MCF 10A (cell line): ENCODE measurements around the gene MSI2. TPM values are rescaled to one million over a fixed set of nuclear protein-coding genes. Genes with fewer than 3 reads are reported as not detected.

ENCODE experiments used
- BruUV-seq: library from RNA; stranded (reverse); fragments of 400-500 nt; replicated peaks from 2 replicates; lab custom pipeline; 2021; lab: Mats Ljungman, UMichigan
- CTCF ChIA-PET: fragments of 300-600 bp; sonication (Branson Sonifier 250); formaldehyde crosslinking; extraction: SDS; loops from one replicate; lab custom pipeline; 2021; ENCODE audit warnings: antibody characterized with exemption, inconsistent platforms; lab: Yijun Ruan, JAX
- POLR2A ChIA-PET: fragments of 300-600, 350-650 bp; sonication (Branson Sonifier 250); formaldehyde crosslinking; extraction: SDS; loops from one replicate; lab custom pipeline; 2020; ENCODE audit warnings: antibody characterized with exemption, inconsistent platforms; lab: Yijun Ruan, JAX
- DNase-seq: peaks from one replicate; pipeline ENCODE4 v3.0.0-alpha.2; 2018; ENCODE audit not compliant: unreplicated experiment
- H3K27ac Mint-ChIP-seq: one replicate; pipeline ENCODE4 v1.8.0; 2022; ENCODE audit warnings: mild to moderate bottlenecking, low read depth, mixed read lengths; ENCODE audit not compliant: unreplicated experiment
- H3K27me3 Mint-ChIP-seq: one replicate; pipeline ENCODE4 v1.8.0; 2022; ENCODE audit warnings: mixed read lengths; ENCODE audit not compliant: insufficient read depth, unreplicated experiment
- H3K36me3 Mint-ChIP-seq: one replicate; pipeline ENCODE4 v1.8.0; 2022; ENCODE audit warnings: mild to moderate bottlenecking, moderate library complexity, mixed read lengths; ENCODE audit not compliant: insufficient read depth, unreplicated experiment
- H3K4me1 Mint-ChIP-seq: one replicate; pipeline ENCODE4 v1.8.0; 2022; ENCODE audit warnings: mixed read lengths; ENCODE audit not compliant: insufficient read depth, unreplicated experiment
- H3K4me3 Mint-ChIP-seq: one replicate; pipeline ENCODE4 v1.8.0; 2022; ENCODE audit warnings: mild to moderate bottlenecking, moderate library complexity, mixed read lengths; ENCODE audit not compliant: unreplicated experiment
- H3K9me3 Mint-ChIP-seq: one replicate; pipeline ENCODE4 v1.8.0; 2022; ENCODE audit warnings: mixed read lengths; ENCODE audit not compliant: unreplicated experiment
- intact Hi-C: fragments of 100-400 bp; cut with micrococcal nuclease; formaldehyde crosslinking; loops from 2 replicates; pipeline ENCODE4 v1.14.1; 2022
- total RNA-seq: library from RNA; stranded (reverse); gene quantifications from 2 replicates; pipeline ENCODE4 v1.2.3, GENCODE V29; 2022
- TF ChIP-seq, protein P1 (sequence below): fragments of 200-600 bp; IDR thresholded peaks from one replicate; pipeline ENCODE4 v1.8.0; 2022; ENCODE audit warnings: antibody characterized with exemption, mild to moderate bottlenecking; ENCODE audit not compliant: unreplicated experiment

The MSI2 gene
- total RNA-seq, 1 experiment from 2014 or later = 60.6 TPM

DNA sequence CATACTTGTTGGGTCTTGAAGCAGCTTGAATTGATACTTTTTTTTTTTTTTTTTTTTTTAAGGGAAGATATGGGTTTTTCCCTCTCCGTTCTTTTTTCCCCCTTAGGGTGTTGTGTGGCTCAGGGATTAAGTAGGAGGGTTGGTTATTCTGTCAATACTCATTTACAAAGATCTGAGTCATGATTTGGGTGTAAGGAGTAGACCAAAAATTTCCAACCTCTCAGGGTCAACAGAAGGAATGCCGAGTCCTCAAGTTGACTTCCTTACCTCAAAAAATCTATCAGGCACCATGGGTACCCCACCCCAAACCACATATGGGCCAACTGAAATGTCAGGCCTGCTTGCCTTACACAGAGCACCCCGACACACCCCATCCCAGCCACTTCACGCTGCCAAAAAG, 258.3 kb downstream of the MSI2 start:
- ChIA-PET POLR2A (no interaction called here), CTCF (interaction anchor here (1.0 kb wide), 1 partner anchor 158 kb away, joined by 3 read pairs; no protein-coding TSS in a partner anchor)
- Mint-ChIP-seq H3K27me3 (no peaks in the 10 kb centered on the region), H3K4me1 (peaks cover 23% of the 10 kb centered on the region), H3K36me3 (peaks cover 15% of the 10 kb centered on the region), H3K9me3 (no peaks in the 10 kb centered on the region), H3K27ac (no peak overlapping the region), H3K4me3 (no peak overlapping the region)
- BruUV-seq = no TSS peak
- no peak for DNase-seq
- TF ChIP-seq, protein P1, sequence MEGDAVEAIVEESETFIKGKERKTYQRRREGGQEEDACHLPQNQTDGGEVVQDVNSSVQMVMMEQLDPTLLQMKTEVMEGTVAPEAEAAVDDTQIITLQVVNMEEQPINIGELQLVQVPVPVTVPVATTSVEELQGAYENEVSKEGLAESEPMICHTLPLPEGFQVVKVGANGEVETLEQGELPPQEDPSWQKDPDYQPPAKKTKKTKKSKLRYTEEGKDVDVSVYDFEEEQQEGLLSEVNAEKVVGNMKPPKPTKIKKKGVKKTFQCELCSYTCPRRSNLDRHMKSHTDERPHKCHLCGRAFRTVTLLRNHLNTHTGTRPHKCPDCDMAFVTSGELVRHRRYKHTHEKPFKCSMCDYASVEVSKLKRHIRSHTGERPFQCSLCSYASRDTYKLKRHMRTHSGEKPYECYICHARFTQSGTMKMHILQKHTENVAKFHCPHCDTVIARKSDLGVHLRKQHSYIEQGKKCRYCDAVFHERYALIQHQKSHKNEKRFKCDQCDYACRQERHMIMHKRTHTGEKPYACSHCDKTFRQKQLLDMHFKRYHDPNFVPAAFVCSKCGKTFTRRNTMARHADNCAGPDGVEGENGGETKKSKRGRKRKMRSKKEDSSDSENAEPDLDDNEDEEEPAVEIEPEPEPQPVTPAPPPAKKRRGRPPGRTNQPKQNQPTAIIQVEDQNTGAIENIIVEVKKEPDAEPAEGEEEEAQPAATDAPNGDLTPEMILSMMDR = no peak
- intact Hi-C loops = loop anchor here (5.0 kb wide), 1 partner anchor 272 kb away; no protein-coding TSS in a partner anchor

- CTCF ChIA-PET = interaction anchor here (1.0 kb wide), 2 partner anchors 156 to 272 kb away, joined by 3 to 4 read pairs; no protein-coding TSS in a partner anchor
- POLR2A ChIA-PET = no interaction called here
- BruUV-seq = no TSS peak
- Mint-ChIP-seq H3K27me3 (no peaks in the 10 kb centered on the region), H3K4me1 (peaks cover 24% of the 10 kb centered on the region), H3K36me3 (peaks cover 15% of the 10 kb centered on the region), H3K27ac (no peak overlapping the region), H3K4me3 (no peak overlapping the region), H3K9me3 (no peaks in the 10 kb centered on the region)
- intact Hi-C loops = loop anchor here (5.0 kb wide), 1 partner anchor 273 kb away; no protein-coding TSS in a partner anchor
- TF ChIP-seq, protein P1 = no peak
- no peak for DNase-seq
These were observed 259.4 kb downstream of the MSI2 start for GRCh38 chr17:57515662-57516211.

- H3K4me1 Mint-ChIP-seq = peaks cover 24% of the 10 kb centered on the region
- no peak for DNase-seq
- H3K27me3 Mint-ChIP-seq = no peaks in the 10 kb centered on the region
- TF ChIP-seq, protein P1 = no peak
- no peak overlapping the region for H3K27ac Mint-ChIP-seq
- ChIA-PET POLR2A (no interaction called here), CTCF (interaction anchor here (0.7 to 1.2 kb wide), 3 partner anchors 19 to 272 kb away, joined by 3 to 4 read pairs (median 3); no protein-coding TSS in a partner anchor)
- BruUV-seq = no TSS peak
- H3K9me3 Mint-ChIP-seq = no peaks in the 10 kb centered on the region
- peaks cover 15% of the 10 kb centered on the region for H3K36me3 Mint-ChIP-seq
- intact Hi-C loops = loop anchor here (5.0 kb wide), 1 partner anchor 274 kb away; no protein-coding TSS in a partner anchor
- H3K4me3 Mint-ChIP-seq = no peak overlapping the region
These were observed 260.2 kb downstream of the MSI2 start for GRCh38 chr17:57516290-57517230.

- H3K27ac Mint-ChIP-seq = no peak overlapping the region
- H3K4me3 Mint-ChIP-seq = no peak overlapping the region
- H3K4me1 Mint-ChIP-seq = peaks cover 24% of the 10 kb centered on the region
- ChIA-PET POLR2A (no interaction called here), CTCF (interaction anchor here (0.7 to 1.2 kb wide), 3 partner anchors 20 to 274 kb away, joined by 3 read pairs; no protein-coding TSS in a partner anchor)
- TF ChIP-seq, protein P1 = no peak
- H3K27me3 Mint-ChIP-seq = no peaks in the 10 kb centered on the region
- DNase-seq = no peak
- intact Hi-C loops = loop anchor here (5.0 kb wide), 1 partner anchor 275 kb away; no protein-coding TSS in a partner anchor
- peaks cover 15% of the 10 kb centered on the region for H3K36me3 Mint-ChIP-seq
- no peaks in the 10 kb centered on the region for H3K9me3 Mint-ChIP-seq
- BruUV-seq = no TSS peak
These were observed 260.9 kb downstream of the MSI2 start for GRCh38 chr17:57517273-57517631.
